HepG2 (cell line): ENCODE results near the gene MAP3K14. TPM values are rescaled to one million over a fixed set of nuclear protein-coding genes. Genes with fewer than 3 reads are reported as not detected.

Experiments
- CBFB ChIP-seq: sonication (generic); formaldehyde crosslinking; IDR thresholded peaks from 2 replicates; pipeline ENCODE4 v1.4.0; 2020; ENCODE audit warnings: missing genetic modification reagents
- GZF1 ChIP-seq: sonication (generic); formaldehyde crosslinking; IDR thresholded peaks from 2 replicates; pipeline ENCODE4 v1.5.1; 2020; ENCODE audit warnings: mild to moderate bottlenecking, missing genetic modification reagents
- MED13 ChIP-seq: sonication (generic); formaldehyde crosslinking; IDR thresholded peaks from 2 replicates; pipeline ENCODE4 v1.5.0; 2020; ENCODE audit warnings: missing genetic modification reagents
- PCBP2 ChIP-seq: fragments of 200-400 bp; formaldehyde crosslinking; optimal IDR thresholded peaks from 2 replicates; pipeline ENCODE3; 2018; ENCODE audit warnings: low read length, low read depth; ENCODE audit not compliant: poor library complexity, severe bottlenecking
- RCOR2 ChIP-seq: IDR thresholded peaks from 2 replicates; pipeline ENCODE4 v1.6.1; 2016; ENCODE audit warnings: missing biosample characterization, missing genetic modification reagents
- ZNF205 ChIP-seq: IDR thresholded peaks from 2 replicates; pipeline ENCODE4 v1.6.1; 2018; ENCODE audit warnings: missing biosample characterization, missing genetic modification reagents
- ZNF274 ChIP-seq: sonication (generic); formaldehyde crosslinking; IDR thresholded peaks from 2 replicates; pipeline ENCODE4 v1.5.1; 2020; ENCODE audit warnings: mild to moderate bottlenecking, missing genetic modification reagents
- ZNF296 ChIP-seq: sonication (generic); formaldehyde crosslinking; conservative IDR thresholded peaks from 2 replicates; pipeline ENCODE4 v1.5.0; 2020; ENCODE audit warnings: mild to moderate bottlenecking, missing genetic modification reagents
- ZNF629 ChIP-seq: sonication (generic); formaldehyde crosslinking; conservative IDR thresholded peaks from 2 replicates; pipeline ENCODE4 v1.5.0; 2020; ENCODE audit warnings: missing genetic modification reagents
- ZNF891 ChIP-seq: sonication (generic); formaldehyde crosslinking; IDR thresholded peaks from 2 replicates; pipeline ENCODE4 v1.5.0; 2020; ENCODE audit warnings: mild to moderate bottlenecking, missing genetic modification reagents
- ZSCAN9 ChIP-seq: IDR thresholded peaks from 2 replicates; pipeline ENCODE4 v1.6.1; 2016; ENCODE audit warnings: borderline replicate concordance
- polyA plus RNA-seq, 8 experiments: library from polyadenylated mRNA; depleted of rRNA in 3 of 8; stranded (reverse) in 7 of 8; unstranded in 1 of 8; fragments of >200 nt; fragmentation: Illumina TruSeq in 4 of 8; extraction: Trizol in 4 of 8; gene quantifications; 2 replicates each; pipeline versions ENCODE4 v1.2.1 to v1.2.3, GENCODE V29; 2011 to 2016; ENCODE audit warnings: low read depth in 4 of 8, missing spikeins in 1 of 8, mixed read lengths in 1 of 8; ENCODE audit not compliant: insufficient read depth in 1 of 8
- total RNA-seq, 5 experiments: library from RNA; depleted of rRNA; stranded (reverse); fragments of >200 nt; fragmentation: Illumina TruSeq; extraction: Trizol; gene quantifications; 2 replicates each; pipeline ENCODE4 v1.2.3, GENCODE V29; 2016; ENCODE audit warnings: low read depth in 1 of 5
- TF ChIP-seq, protein P1 (sequence below): sonication (generic); formaldehyde crosslinking; IDR thresholded peaks from one replicate; pipeline ENCODE4 v1.5.1; 2020; ENCODE audit warnings: mild to moderate bottlenecking, missing genetic modification reagents; ENCODE audit errors: not compliant biosample characterization
- TF ChIP-seq, protein P2 (sequence below): fragments of 450-650 bp; IDR thresholded peaks from 2 replicates; pipeline ENCODE4 v1.6.1; 2016
- TF ChIP-seq, protein P3 (sequence below): IDR thresholded peaks from 2 replicates; pipeline ENCODE4 v1.6.1; 2012; ENCODE audit warnings: inconsistent platforms
- TF ChIP-seq, protein P4 (sequence below): sonication (generic); formaldehyde crosslinking; IDR thresholded peaks from 2 replicates; pipeline ENCODE4 v1.5.0; 2020; ENCODE audit warnings: missing genetic modification reagents, mild to moderate bottlenecking, borderline replicate concordance

Gene MAP3K14
- total and polyA plus RNA-seq, 2 of the 13 experiments (the other 11 are each of a cell fraction or from before 2014, with no cell fraction given), result 2.6 TPM

DNA sequence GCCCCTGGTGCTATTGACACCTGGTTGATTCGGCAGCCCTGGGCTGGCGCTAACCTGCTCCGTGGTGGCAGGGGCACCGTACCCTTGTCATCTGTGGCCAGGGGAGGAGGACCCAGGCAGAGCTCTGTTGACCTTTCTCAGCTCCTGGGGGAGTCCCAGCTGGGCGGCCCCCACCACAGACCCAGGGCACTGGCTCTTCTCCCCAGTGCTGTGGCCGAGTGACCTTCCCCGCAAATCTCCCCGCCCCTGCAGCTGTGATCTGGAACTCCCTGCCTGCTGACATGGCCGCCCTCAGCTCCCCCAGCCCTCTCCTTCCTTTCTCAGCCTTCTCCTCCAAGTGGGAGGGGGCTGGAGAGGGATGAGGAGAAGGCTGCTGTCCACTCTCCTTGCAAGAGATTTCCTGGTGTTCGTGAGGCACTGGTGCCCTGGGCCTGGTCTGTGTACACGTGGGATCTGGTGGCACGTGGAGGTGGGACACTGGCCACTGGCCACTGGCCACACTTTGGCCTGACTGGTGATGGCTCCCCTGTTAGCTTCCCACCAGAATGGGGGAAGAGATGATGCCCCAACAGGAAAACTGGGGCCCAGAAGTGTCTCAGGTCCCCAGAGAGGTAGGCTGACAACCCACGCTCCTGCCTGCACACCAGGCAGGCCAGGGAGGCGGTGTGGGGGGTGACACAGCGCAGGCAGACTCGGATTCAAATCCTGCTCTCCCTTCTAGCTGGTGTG, 87.0 kb downstream of the MAP3K14 start (continued):
- TF ChIP-seq ZNF629 (CRISPR knock-in tag) (no peak), CBFB (CRISPR knock-in tag) (no peak), ZSCAN9 (CRISPR knock-in tag) (no peak), GZF1 (CRISPR knock-in tag) (no peak), PCBP2 (no peak), ZNF891 (CRISPR knock-in tag) (0 out of 2 replicates have a peak, but pooled peaks have one; percentile 52), ZNF205 (CRISPR knock-in tag) (0 out of 2 replicates have a peak, but pooled peaks have one; percentile 3), MED13 (no peak), RCOR2 (no peak), ZNF274 (CRISPR knock-in tag) (peak; percentile 34; the same call in 1 of the 2 replicates), ZNF296 (CRISPR knock-in tag) (no peak)
- TF ChIP-seq, protein P1, sequence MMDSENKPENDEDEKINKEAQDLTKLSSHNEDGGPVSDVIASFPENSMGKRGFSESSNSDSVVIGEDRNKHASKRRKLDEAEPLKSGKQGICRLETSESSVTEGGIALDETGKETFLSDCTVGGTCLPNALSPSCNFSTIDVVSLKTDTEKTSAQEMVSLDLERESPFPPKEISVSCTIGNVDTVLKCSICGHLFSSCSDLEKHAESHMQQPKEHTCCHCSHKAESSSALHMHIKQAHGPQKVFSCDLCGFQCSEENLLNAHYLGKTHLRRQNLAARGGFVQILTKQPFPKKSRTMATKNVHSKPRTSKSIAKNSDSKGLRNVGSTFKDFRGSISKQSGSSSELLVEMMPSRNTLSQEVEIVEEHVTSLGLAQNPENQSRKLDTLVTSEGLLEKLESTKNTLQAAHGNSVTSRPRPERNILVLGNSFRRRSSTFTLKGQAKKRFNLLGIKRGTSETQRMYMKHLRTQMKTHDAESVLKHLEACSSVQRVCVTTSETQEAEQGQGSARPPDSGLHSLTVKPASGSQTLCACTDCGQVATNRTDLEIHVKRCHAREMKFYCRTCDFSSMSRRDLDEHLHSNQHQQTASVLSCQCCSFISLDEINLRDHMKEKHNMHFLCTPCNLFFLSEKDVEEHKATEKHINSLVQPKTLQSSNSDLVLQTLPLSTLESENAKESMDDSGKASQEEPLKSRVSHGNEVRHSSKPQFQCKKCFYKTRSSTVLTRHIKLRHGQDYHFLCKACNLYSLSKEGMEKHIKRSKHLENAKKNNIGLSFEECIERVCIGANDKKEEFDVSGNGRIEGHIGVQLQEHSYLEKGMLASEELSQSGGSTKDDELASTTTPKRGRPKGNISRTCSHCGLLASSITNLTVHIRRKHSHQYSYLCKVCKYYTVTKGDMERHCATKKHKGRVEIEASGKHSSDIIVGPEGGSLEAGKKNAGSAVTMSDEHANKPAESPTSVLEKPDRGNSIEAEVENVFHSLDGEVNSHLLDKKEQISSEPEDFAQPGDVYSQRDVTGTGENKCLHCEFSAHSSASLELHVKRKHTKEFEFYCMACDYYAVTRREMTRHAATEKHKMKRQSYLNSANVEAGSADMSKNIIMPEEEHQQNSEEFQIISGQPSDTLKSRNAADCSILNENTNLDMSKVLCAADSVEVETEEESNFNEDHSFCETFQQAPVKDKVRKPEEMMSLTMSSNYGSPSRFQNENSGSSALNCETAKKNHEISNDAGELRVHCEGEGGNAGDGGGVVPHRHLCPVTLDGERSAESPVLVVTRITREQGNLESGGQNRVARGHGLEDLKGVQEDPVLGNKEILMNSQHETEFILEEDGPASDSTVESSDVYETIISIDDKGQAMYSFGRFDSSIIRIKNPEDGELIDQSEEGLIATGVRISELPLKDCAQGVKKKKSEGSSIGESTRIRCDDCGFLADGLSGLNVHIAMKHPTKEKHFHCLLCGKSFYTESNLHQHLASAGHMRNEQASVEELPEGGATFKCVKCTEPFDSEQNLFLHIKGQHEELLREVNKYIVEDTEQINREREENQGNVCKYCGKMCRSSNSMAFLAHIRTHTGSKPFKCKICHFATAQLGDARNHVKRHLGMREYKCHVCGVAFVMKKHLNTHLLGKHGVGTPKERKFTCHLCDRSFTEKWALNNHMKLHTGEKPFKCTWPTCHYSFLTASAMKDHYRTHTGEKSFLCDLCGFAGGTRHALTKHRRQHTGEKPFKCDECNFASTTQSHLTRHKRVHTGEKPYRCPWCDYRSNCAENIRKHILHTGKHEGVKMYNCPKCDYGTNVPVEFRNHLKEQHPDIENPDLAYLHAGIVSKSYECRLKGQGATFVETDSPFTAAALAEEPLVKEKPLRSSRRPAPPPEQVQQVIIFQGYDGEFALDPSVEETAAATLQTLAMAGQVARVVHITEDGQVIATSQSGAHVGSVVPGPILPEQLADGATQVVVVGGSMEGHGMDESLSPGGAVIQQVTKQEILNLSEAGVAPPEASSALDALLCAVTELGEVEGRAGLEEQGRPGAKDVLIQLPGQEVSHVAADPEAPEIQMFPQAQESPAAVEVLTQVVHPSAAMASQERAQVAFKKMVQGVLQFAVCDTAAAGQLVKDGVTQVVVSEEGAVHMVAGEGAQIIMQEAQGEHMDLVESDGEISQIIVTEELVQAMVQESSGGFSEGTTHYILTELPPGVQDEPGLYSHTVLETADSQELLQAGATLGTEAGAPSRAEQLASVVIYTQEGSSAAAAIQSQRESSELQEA, result peak; percentile 27
- TF ChIP-seq, protein P2, sequence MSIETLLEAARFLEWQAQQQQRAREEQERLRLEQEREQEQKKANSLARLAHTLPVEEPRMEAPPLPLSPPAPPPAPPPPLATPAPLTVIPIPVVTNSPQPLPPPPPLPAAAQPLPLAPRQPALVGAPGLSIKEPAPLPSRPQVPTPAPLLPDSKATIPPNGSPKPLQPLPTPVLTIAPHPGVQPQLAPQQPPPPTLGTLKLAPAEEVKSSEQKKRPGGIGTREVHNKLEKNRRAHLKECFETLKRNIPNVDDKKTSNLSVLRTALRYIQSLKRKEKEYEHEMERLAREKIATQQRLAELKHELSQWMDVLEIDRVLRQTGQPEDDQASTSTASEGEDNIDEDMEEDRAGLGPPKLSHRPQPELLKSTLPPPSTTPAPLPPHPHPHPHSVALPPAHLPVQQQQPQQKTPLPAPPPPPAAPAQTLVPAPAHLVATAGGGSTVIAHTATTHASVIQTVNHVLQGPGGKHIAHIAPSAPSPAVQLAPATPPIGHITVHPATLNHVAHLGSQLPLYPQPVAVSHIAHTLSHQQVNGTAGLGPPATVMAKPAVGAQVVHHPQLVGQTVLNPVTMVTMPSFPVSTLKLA, result peak; percentile 73
- TF ChIP-seq, protein P3, sequence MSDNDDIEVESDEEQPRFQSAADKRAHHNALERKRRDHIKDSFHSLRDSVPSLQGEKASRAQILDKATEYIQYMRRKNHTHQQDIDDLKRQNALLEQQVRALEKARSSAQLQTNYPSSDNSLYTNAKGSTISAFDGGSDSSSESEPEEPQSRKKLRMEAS, result 0 out of 2 replicates have a peak, but pooled peaks have one; percentile 3
- TF ChIP-seq, protein P4, sequence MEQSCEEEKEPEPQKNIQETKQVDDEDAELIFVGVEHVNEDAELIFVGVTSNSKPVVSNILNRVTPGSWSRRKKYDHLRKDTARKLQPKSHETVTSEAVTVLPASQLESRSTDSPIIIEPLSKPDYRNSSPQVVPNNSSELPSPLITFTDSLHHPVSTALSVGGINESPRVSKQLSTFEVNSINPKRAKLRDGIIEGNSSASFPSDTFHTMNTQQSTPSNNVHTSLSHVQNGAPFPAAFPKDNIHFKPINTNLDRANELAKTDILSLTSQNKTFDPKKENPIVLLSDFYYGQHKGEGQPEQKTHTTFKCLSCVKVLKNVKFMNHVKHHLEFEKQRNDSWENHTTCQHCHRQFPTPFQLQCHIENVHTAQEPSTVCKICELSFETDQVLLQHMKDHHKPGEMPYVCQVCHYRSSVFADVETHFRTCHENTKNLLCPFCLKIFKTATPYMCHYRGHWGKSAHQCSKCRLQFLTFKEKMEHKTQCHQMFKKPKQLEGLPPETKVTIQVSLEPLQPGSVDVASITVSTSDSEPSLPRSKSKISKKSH (CRISPR knock-in tag), result no peak
- TF ChIP-seq, all 625 proteins: peak for 14
